GM08714 (cell line): Measurements from ENCODE around the gene STS.

ENCODE experiments used
- H3K4me3 ChIP-seq: fragments of 200-500 bp; sonication (Bioruptor generic); 2 replicates; pipeline ENCODE4 v1.5.1; 2014; ENCODE audit warnings: mild to moderate bottlenecking, low read length, inconsistent platforms
- ZNF274 ChIP-seq: IDR thresholded peaks from 2 replicates; pipeline ENCODE4 v1.6.1; 2012; ENCODE audit warnings: mild to moderate bottlenecking, low read depth, low read length

The STS gene

GRCh38 chrX:7147413-7147977 lies at the start of gene STS:
STS (plus strand) TSS chrX:7147712; CDS start chrX:7253200, 105,488 bp downstream.
- peak within 1 kb of the TSS; percentile 80 for H3K4me3 ChIP-seq
- no peak for TF ChIP-seq ZNF274

GRCh38 chrX:7100022-7100421 lies 47.5 kb upstream of the STS start:
- H3K4me3 ChIP-seq: no peak overlapping the region
- TF ChIP-seq ZNF274: no peak

- no peak overlapping the region for H3K4me3 ChIP-seq
- no peak for TF ChIP-seq ZNF274
Measured at GRCh38 chrX:7102119-7102518, 45.4 kb upstream of the STS start.

GRCh38 chrX:7106649-7107048 lies 40.9 kb upstream of the STS start:
- TF ChIP-seq ZNF274: no peak
- H3K4me3 ChIP-seq: no peak overlapping the region

GRCh38 chrX:7108030-7108429 lies 39.5 kb upstream of the STS start:
- TF ChIP-seq ZNF274: no peak
- H3K4me3 ChIP-seq: no peak overlapping the region

GRCh38 chrX:7109049-7109531 lies 38.4 kb upstream of the STS start:
- H3K4me3 ChIP-seq: peak overlapping the region; percentile 24; the same call in 1 of the 2 replicates

GRCh38 chrX:7109838-7110793 lies 37.4 kb upstream of the STS start:
- peak overlapping the region; percentile 49; the same call in 1 of the 2 replicates for H3K4me3 ChIP-seq
- no peak for TF ChIP-seq ZNF274

More at GRCh38 chrX:7109049-7109531, 38.4 kb upstream of the STS start:
- no peak for TF ChIP-seq ZNF274

GRCh38 chrX:7110821-7111276 lies 36.7 kb upstream of the STS start:
- peak overlapping the region; percentile 48; the same call in 1 of the 2 replicates for H3K4me3 ChIP-seq
- TF ChIP-seq ZNF274: no peak

- no peak for TF ChIP-seq ZNF274
- no peak overlapping the region for H3K4me3 ChIP-seq
Measured at GRCh38 chrX:7111518-7111917, 36.0 kb upstream of the STS start.

GRCh38 chrX:7112071-7112470 lies 35.4 kb upstream of the STS start:
- no peak overlapping the region for H3K4me3 ChIP-seq
- TF ChIP-seq ZNF274: no peak

GRCh38 chrX:7115557-7115956 lies 32.0 kb upstream of the STS start:
- H3K4me3 ChIP-seq: no peak overlapping the region
- no peak for TF ChIP-seq ZNF274

- TF ChIP-seq ZNF274: no peak
- no peak overlapping the region for H3K4me3 ChIP-seq
Measured at GRCh38 chrX:7116081-7116480, 31.4 kb upstream of the STS start.

- H3K4me3 ChIP-seq: no peak overlapping the region
- no peak for TF ChIP-seq ZNF274
Measured at GRCh38 chrX:7117587-7117986, 29.9 kb upstream of the STS start.

- no peak for TF ChIP-seq ZNF274
- H3K4me3 ChIP-seq: no peak overlapping the region
Measured at GRCh38 chrX:7119950-7120877, 27.3 kb upstream of the STS start.
